Mesodermal cell (in vitro differentiated cells): Measurements from ENCODE around the gene SPON2.
"Not testable (repeated sequence)": the region's sequence is repeated elsewhere in the genome, so short reads cannot be mapped to it uniquely, and the experiment has no call there.

Source experiments
- H3K27ac ChIP-seq: 2 replicates; pipeline ENCODE4 v1.7.0; 2013; ENCODE audit warnings: mild to moderate bottlenecking, low read depth, low read length, moderate library complexity; ENCODE audit not compliant: severe bottlenecking
- H3K36me3 ChIP-seq: 2 replicates; pipeline ENCODE4 v1.7.1; 2013; ENCODE audit warnings: mild to moderate bottlenecking, low read length, moderate library complexity; ENCODE audit not compliant: control insufficient read depth, insufficient read depth
- H3K4me1 ChIP-seq: one replicate; pipeline ENCODE4 v1.7.1; 2013; ENCODE audit warnings: mild to moderate bottlenecking, low read length; ENCODE audit not compliant: insufficient read depth, control insufficient read depth, poor library complexity, severe bottlenecking
- H3K4me3 ChIP-seq: 2 replicates; pipeline ENCODE4 v1.7.0; 2013; ENCODE audit warnings: low read length, control low read depth, mild to moderate bottlenecking; ENCODE audit not compliant: insufficient read depth, poor library complexity, severe bottlenecking; ENCODE audit errors: extremely low read depth
- H3K9me3 ChIP-seq: 2 replicates; pipeline ENCODE4 v1.7.1; 2013; ENCODE audit warnings: mild to moderate bottlenecking, low read length, moderate library complexity; ENCODE audit not compliant: control insufficient read depth
- WGBS, 2 experiments: methylation state at CpG; one replicate each; pipeline ENCODE4 v1.1.5; 2013; ENCODE audit warnings: missing lambda C conversion rate in 2 of 2; ENCODE audit not compliant: insufficient coverage in 2 of 2; 5-methylcytosine and 5-hydroxymethylcytosine counted together

Gene SPON2

GRCh38 chr4:1137063-1137776, 35.2 kb downstream of the SPON2 start:
- H3K9me3 ChIP-seq, result no peaks in the 10 kb centered on the region
- no peaks in the 10 kb centered on the region for H3K36me3 ChIP-seq
- no peak overlapping the region for H3K4me3 ChIP-seq
- H3K4me1 ChIP-seq, result no peaks in the 10 kb centered on the region
- H3K27ac ChIP-seq, result no peak overlapping the region
- WGBS, 2 experiments, result 80% methylated on average over 1 of the region's 8 CpGs; no CpG with 5 or more reads in 1 of the 2 experiments

- Histone ChIP-seq H3K9me3 (no peaks in the 10 kb centered on the region), H3K4me3 (no peak overlapping the region), H3K27ac (no peak overlapping the region), H3K36me3 (no peaks in the 10 kb centered on the region), H3K4me1 (no peaks in the 10 kb centered on the region)
- WGBS, 2 experiments, result 58 to 88% methylated on average over 2 of the region's 4 CpGs
Observed at GRCh38 chr4:1136048-1136447, 36.3 kb downstream of the SPON2 start.

- 67 to 84% methylated on average over 5 to 6 of the region's 8 CpGs for WGBS, 2 experiments
- Histone ChIP-seq H3K36me3 (no peaks in the 10 kb centered on the region), H3K4me3 (no peak overlapping the region), H3K9me3 (no peaks in the 10 kb centered on the region), H3K27ac (no peak overlapping the region), H3K4me1 (no peaks in the 10 kb centered on the region)
Observed at GRCh38 chr4:1133033-1133432, 39.4 kb downstream of the SPON2 start.

GRCh38 chr4:1130316-1131186, 41.8 kb downstream of the SPON2 start:
- Histone ChIP-seq H3K9me3 (no peaks in the 10 kb centered on the region), H3K36me3 (no peaks in the 10 kb centered on the region), H3K4me1 (no peaks in the 10 kb centered on the region), H3K27ac (no peak overlapping the region), H3K4me3 (no peak overlapping the region)
- WGBS, 2 experiments, result 22 to 32% methylated on average over 6 to 7 of the region's 13 CpGs

GRCh38 chr4:1126506-1126905, 45.9 kb downstream of the SPON2 start:
- Histone ChIP-seq H3K9me3 (no peaks in the 10 kb centered on the region), H3K27ac (no peak overlapping the region), H3K4me3 (no peak overlapping the region), H3K4me1 (no peaks in the 10 kb centered on the region), H3K36me3 (no peaks in the 10 kb centered on the region)
- WGBS, 2 experiments, result no CpG with 5 or more reads among the region's 1 CpG

GRCh38 chr4:1125466-1125865, 46.9 kb downstream of the SPON2 start:
- H3K36me3 ChIP-seq, H3K4me3 ChIP-seq, H3K27ac ChIP-seq, H3K4me1 ChIP-seq, H3K9me3 ChIP-seq: not testable (repeated sequence)
- WGBS, 2 experiments, result no CpG with 5 or more reads among the region's 4 CpGs

GRCh38 chr4:1124818-1125217, 47.6 kb downstream of the SPON2 start:
- no peaks in the 10 kb centered on the region for H3K36me3 ChIP-seq
- no peaks in the 10 kb centered on the region for H3K4me1 ChIP-seq
- WGBS, 2 experiments, result 31 to 53% methylated on average over 2 of the region's 4 CpGs
- no peaks in the 10 kb centered on the region for H3K9me3 ChIP-seq
- H3K4me3 ChIP-seq, result no peak overlapping the region
- H3K27ac ChIP-seq, result no peak overlapping the region

GRCh38 chr4:1122505-1122904, 49.9 kb downstream of the SPON2 start:
- Histone ChIP-seq H3K27ac (no peak overlapping the region), H3K4me1 (no peaks in the 10 kb centered on the region), H3K9me3 (no peaks in the 10 kb centered on the region), H3K4me3 (no peak overlapping the region), H3K36me3 (no peaks in the 10 kb centered on the region)
- 89 to 100% methylated on average over 2 of the region's 3 CpGs for WGBS, 2 experiments
